CD4-positive, alpha-beta memory T cell (primary cell): ENCODE data around the gene ZNF639. TPM values are rescaled to one million over a fixed set of nuclear protein-coding genes. Genes with fewer than 3 reads are reported as not detected.
A peak's percentile ranks its signal among the peaks of the same experiment; 100 is the strongest.

Source experiments
- CTCF ChIA-PET: fragments of 350-600 bp; sonication (Branson Sonifier 250); formaldehyde crosslinking; loops from one replicate; lab custom pipeline; 2021; ENCODE audit warnings: inconsistent platforms; ENCODE audit not compliant: partially characterized antibody; lab: Charles Lee
- POLR2A ChIA-PET: fragments of 350-600 bp; sonication (Branson Sonifier 250); formaldehyde crosslinking; loops from one replicate; lab custom pipeline; 2021; ENCODE audit not compliant: partially characterized antibody; lab: Charles Lee
- DNase-seq, 5 donors: peaks; one replicate each; pipeline versions ENCODE4 v3.0.0 to v3.0.0-alpha.2; 2020 to 2022; ENCODE audit warnings: mixed read lengths in 1 of 5
- H3K27ac ChIP-seq: one replicate; pipeline ENCODE4 v1.7.0; 2013; ENCODE audit warnings: low read depth, low read length
- H3K27me3 ChIP-seq: 2 replicates; pipeline ENCODE4 v1.7.0; 2013; ENCODE audit warnings: mild to moderate bottlenecking, low read length, moderate library complexity; ENCODE audit not compliant: insufficient read depth
- H3K36me3 ChIP-seq: 2 replicates; pipeline ENCODE4 v1.7.0; 2013; ENCODE audit warnings: mild to moderate bottlenecking, low read length, moderate library complexity; ENCODE audit not compliant: insufficient read depth
- H3K4me1 ChIP-seq: 2 replicates; pipeline ENCODE4 v1.7.0; 2013; ENCODE audit warnings: mild to moderate bottlenecking, low read length, moderate library complexity; ENCODE audit not compliant: insufficient read depth
- H3K4me3 ChIP-seq, 2 donors: one replicate each; pipeline ENCODE4 v1.7.0; 2013; ENCODE audit warnings: low read length in 2 of 2, mild to moderate bottlenecking in 1 of 2
- H3K9me3 ChIP-seq, 2 donors: one replicate each; pipeline ENCODE4 v1.7.0; 2013; ENCODE audit warnings: low read length in 2 of 2, control low read depth in 1 of 2; ENCODE audit not compliant: control insufficient read depth in 1 of 2
- H3K27ac Mint-ChIP-seq, 7 donors: one replicate each; pipeline ENCODE4 v1.8.0; 2020 to 2021; ENCODE audit warnings: mixed read lengths in 7 of 7, mild to moderate bottlenecking in 6 of 7, inconsistent platforms in 3 of 7, moderate library complexity in 3 of 7
- H3K27me3 Mint-ChIP-seq, 2 donors: one replicate each; pipeline ENCODE4 v1.8.0; 2020 to 2021; ENCODE audit warnings: mixed read lengths in 2 of 2
- H3K36me3 Mint-ChIP-seq, 2 donors: one replicate each; pipeline ENCODE4 v1.8.0; 2020 to 2021; ENCODE audit warnings: mixed read lengths in 2 of 2, inconsistent platforms in 1 of 2, mild to moderate bottlenecking in 1 of 2
- H3K4me1 Mint-ChIP-seq, 4 donors: one replicate each; pipeline ENCODE4 v1.8.0; 2020 to 2021; ENCODE audit warnings: mixed read lengths in 4 of 4, mild to moderate bottlenecking in 1 of 4
- H3K4me3 Mint-ChIP-seq, 8 donors: one replicate each; pipeline ENCODE4 v1.8.0; 2020 to 2021; ENCODE audit warnings: mixed read lengths in 8 of 8, mild to moderate bottlenecking in 7 of 8, moderate library complexity in 6 of 8, inconsistent platforms in 3 of 8
- H3K9me3 Mint-ChIP-seq, 8 donors: one replicate each; pipeline ENCODE4 v1.8.0; 2020 to 2021; ENCODE audit warnings: mixed read lengths in 8 of 8, mild to moderate bottlenecking in 5 of 8, inconsistent platforms in 3 of 8, moderate library complexity in 1 of 8
- intact Hi-C: fragments of 100-400 bp; cut with micrococcal nuclease; formaldehyde crosslinking; loops from one replicate; pipeline ENCODE4 v1.15.1; 2023
- polyA plus RNA-seq, 2 donors: library from polyadenylated mRNA; unstranded; fragments of 300-500 nt; fragmentation: Illumina TruSeq; gene quantifications; one replicate each; pipeline ENCODE4 v1.2.3, GENCODE V29; 2021
- total RNA-seq, 2 experiments: library from RNA; stranded (reverse); gene quantifications; one replicate each; pipeline ENCODE4 v1.2.3, GENCODE V29; 2021

The ZNF639 gene
- total and polyA plus RNA-seq, 4 experiments from 2014 or later = 43.2 to 70.1 (median 50.4) TPM

GRCh38 chr3:179330438-179330837 lies 7.6 kb downstream of the ZNF639 start:
- Histone ChIP-seq H3K27ac (no peak overlapping the region), H3K4me3 (no peak overlapping the region), H3K4me1 (peaks cover 3% of the 10 kb centered on the region), H3K9me3 (no peaks in the 10 kb centered on the region), H3K27me3 (no peaks in the 10 kb centered on the region), H3K36me3 (peaks cover 53% of the 10 kb centered on the region)
- intact Hi-C loops = no loop called here
- no peak for DNase-seq
- POLR2A ChIA-PET = interaction anchor here (1.4 kb wide), 1 partner anchor 17 kb away, joined by 3 read pairs; the partner anchor contains the start of gene MFN1
- Mint-ChIP-seq H3K27me3 (no peaks in the 10 kb centered on the region), H3K4me1 (peaks cover under 1 to 3% (median 2%) of the 10 kb centered on the region in 4 donors), H3K9me3 (no peaks in the 10 kb centered on the region), H3K36me3 (peaks cover 35 to 55% of the 10 kb centered on the region in 2 donors), H3K4me3 (no peak overlapping the region), H3K27ac (no peak overlapping the region)
- CTCF ChIA-PET = interaction anchor here (0.6 kb wide), 1 partner anchor 17 kb away, joined by 3 read pairs; no protein-coding TSS in a partner anchor

- CTCF ChIA-PET = no interaction called here
- no peaks in the 10 kb centered on the region for H3K27me3 Mint-ChIP-seq
- POLR2A ChIA-PET = no interaction called here
- peaks cover 0 to 3% (median 1%) of the 10 kb centered on the region in 4 donors for H3K4me1 Mint-ChIP-seq
- no peak overlapping the region for H3K4me3 Mint-ChIP-seq
- H3K9me3 ChIP-seq = no peaks in the 10 kb centered on the region
- H3K4me3 ChIP-seq = no peak overlapping the region
- intact Hi-C loops = no loop called here
- peaks cover 40 to 62% of the 10 kb centered on the region in 2 donors for H3K36me3 Mint-ChIP-seq
- H3K27ac ChIP-seq = no peak overlapping the region
- no peak for DNase-seq
- H3K9me3 Mint-ChIP-seq = no peaks in the 10 kb centered on the region
- H3K36me3 ChIP-seq = peaks cover 53% of the 10 kb centered on the region
- H3K27me3 ChIP-seq = no peaks in the 10 kb centered on the region
- no peak overlapping the region for H3K27ac Mint-ChIP-seq
- no peaks in the 10 kb centered on the region for H3K4me1 ChIP-seq
Observed at GRCh38 chr3:179332240-179332639, 9.4 kb downstream of the ZNF639 start.

- H3K27me3 Mint-ChIP-seq = no peaks in the 10 kb centered on the region
- no peaks in the 10 kb centered on the region for H3K27me3 ChIP-seq
- H3K9me3 ChIP-seq = no peaks in the 10 kb centered on the region
- DNase-seq = no peak
- CTCF ChIA-PET = no interaction called here
- H3K4me1 ChIP-seq = no peaks in the 10 kb centered on the region
- H3K9me3 Mint-ChIP-seq = no peaks in the 10 kb centered on the region
- H3K36me3 Mint-ChIP-seq = peaks cover 43 to 60% of the 10 kb centered on the region in 2 donors
- H3K27ac Mint-ChIP-seq = peak overlapping the region in 1 of 7 donors; percentile 60
- no peak overlapping the region for H3K4me3 Mint-ChIP-seq
- intact Hi-C loops = no loop called here
- H3K27ac ChIP-seq = no peak overlapping the region
- no peak overlapping the region for H3K4me3 ChIP-seq
- peaks cover 0 to 1% (median under 1%) of the 10 kb centered on the region in 4 donors for H3K4me1 Mint-ChIP-seq
- H3K36me3 ChIP-seq = peaks cover 52% of the 10 kb centered on the region
- POLR2A ChIA-PET = no interaction called here
Observed at GRCh38 chr3:179333084-179333483, 10.3 kb downstream of the ZNF639 start.

- Mint-ChIP-seq H3K4me3 (no peak overlapping the region), H3K27ac (no peak overlapping the region)
- POLR2A ChIA-PET = no interaction called here
Observed at GRCh38 chr3:179336345-179336929, 13.6 kb downstream of the ZNF639 start.

GRCh38 chr3:179347345-179348194 lies 24.7 kb downstream of the ZNF639 start, which contains the start of gene MFN1:
Gene MFN1, plus strand, starts transcription at chr3:179347709. Its CDS starts 1,143 bp downstream, at chr3:179348852.
- Mint-ChIP-seq H3K4me1 (peaks cover 16 to 31% (median 24%) of the 10 kb centered on the region in 4 donors), H3K4me3 (peak within 1 kb of the TSS; percentile 93 to 100 (median 98)), H3K36me3 (peaks cover 19 to 32% of the 10 kb centered on the region in 2 donors), H3K9me3 (no peaks in the 10 kb centered on the region), H3K27ac (peak within 1 kb of the TSS; percentile 86 to 99 (median 95)), H3K27me3 (no peaks in the 10 kb centered on the region)
- Histone ChIP-seq H3K27ac (peak within 1 kb of the TSS; percentile 72), H3K9me3 (no peaks in the 10 kb centered on the region), H3K4me1 (peaks cover 21% of the 10 kb centered on the region), H3K36me3 (peaks cover 15% of the 10 kb centered on the region), H3K4me3 (peak within 1 kb of the TSS; percentile 92 to 97), H3K27me3 (no peaks in the 10 kb centered on the region)
- peak; percentile 86 to 94 (median 89) for DNase-seq
- POLR2A ChIA-PET = interaction anchor here (0.7 to 3.1 kb wide), 10 partner anchors 8 to 1254 kb away, joined by 3 to 33 read pairs (median 4); partner anchors contain the start of genes PIK3CA and ZNF639
- CTCF ChIA-PET = interaction anchor here (0.9 to 1.7 kb wide), 4 partner anchors 22 to 332 kb away, joined by 3 to 10 read pairs (median 3); no protein-coding TSS in a partner anchor
- intact Hi-C loops = loop anchor here (1.0 kb wide), 3 partner anchors 24 to 257 kb away; partner anchors contain the start of genes MRPL47, NDUFB5 and ZNF639

More at GRCh38 chr3:179336345-179336929, 13.6 kb downstream of the ZNF639 start:
- H3K4me3 ChIP-seq = no peak overlapping the region
- H3K9me3 ChIP-seq = no peaks in the 10 kb centered on the region
- peaks cover 27% of the 10 kb centered on the region for H3K36me3 ChIP-seq
- H3K36me3 Mint-ChIP-seq = peaks cover 31 to 39% of the 10 kb centered on the region in 2 donors
- no peaks in the 10 kb centered on the region for H3K27me3 ChIP-seq
- H3K27ac ChIP-seq = no peak overlapping the region
- intact Hi-C loops = no loop called here
- H3K9me3 Mint-ChIP-seq = no peaks in the 10 kb centered on the region
- DNase-seq = no peak
- H3K4me1 ChIP-seq = no peaks in the 10 kb centered on the region
- CTCF ChIA-PET = interaction anchor here (0.8 kb wide), 1 partner anchor 21 kb away, joined by 3 read pairs; no protein-coding TSS in a partner anchor
- peaks cover 0 to 1% (median 0%) of the 10 kb centered on the region in 4 donors for H3K4me1 Mint-ChIP-seq
- no peaks in the 10 kb centered on the region for H3K27me3 Mint-ChIP-seq

- Mint-ChIP-seq H3K36me3 (peaks cover 23 to 35% of the 10 kb centered on the region in 2 donors), H3K27ac (peak overlapping the region; percentile 6 to 99 (median 95)), H3K4me3 (peak overlapping the region; percentile 93 to 100 (median 98)), H3K9me3 (no peaks in the 10 kb centered on the region), H3K27me3 (no peaks in the 10 kb centered on the region), H3K4me1 (peaks cover 18 to 33% (median 25%) of the 10 kb centered on the region in 4 donors)
- H3K4me3 ChIP-seq = peak overlapping the region in 1 of 2 donors; percentile 97
- H3K27ac ChIP-seq = peak overlapping the region; percentile 72
- ChIA-PET POLR2A (interaction anchor here (0.7 to 2.6 kb wide), 6 partner anchors 9 to 200 kb away, joined by 3 to 21 read pairs (median 4); partner anchors contain the start of gene PIK3CA), CTCF (interaction anchor here (0.7 to 1.5 kb wide), 2 partner anchors 178 to 280 kb away, joined by 3 read pairs; no protein-coding TSS in a partner anchor)
- H3K27me3 ChIP-seq = no peaks in the 10 kb centered on the region
- peak in 2 of 5 donors; percentile 1 to 6 for DNase-seq
- H3K36me3 ChIP-seq = peaks cover 17% of the 10 kb centered on the region
- no peaks in the 10 kb centered on the region for H3K9me3 ChIP-seq
- H3K4me1 ChIP-seq = peaks cover 21% of the 10 kb centered on the region
- intact Hi-C loops = no loop called here
Observed at GRCh38 chr3:179348325-179349013, 25.6 kb downstream of the ZNF639 start.
